ENCODE results near the gene ST8SIA6. TPM values are rescaled to one million over a fixed set of nuclear protein-coding genes. Genes with fewer than 3 reads are reported as not detected.

ST8SIA6 gene
- total and polyA plus RNA-seq, 2 of the 8 experiments (the other 6 are each of a cell fraction or from before 2014, with no cell fraction given) = 0.70 to 1.1 TPM

GRCh38 chr10:17423632-17424186 is 30.7 kb downstream of the ST8SIA6 start:
- H4K8ac ChIP-seq (ENCODE audit: extremely low read depth, insufficient read depth, low read length) = no peak overlapping the region
- H3K18ac ChIP-seq (ENCODE audit: extremely low read depth, low read length) = no peak overlapping the region
- FAIRE-seq (no peak), DNase-seq (ENCODE audit: low read depth in 1 of 2, low spot score in 2 of 2) (peak in 1 of 2 experiments; percentile 2)
- no peak overlapping the region for H3K9ac ChIP-seq (replicated peaks in 1 of 4; ENCODE audit: extremely low read depth in 1 of 4, low read depth in 3 of 4, low read length in 3 of 4)
- H3K79me1 ChIP-seq (ENCODE audit: low read depth, low read length) = no peaks in the 10 kb centered on the region
- no peak overlapping the region for H3K4ac ChIP-seq (replicated peaks; ENCODE audit: insufficient read length, low read depth, low read length)
- H4K20me1 ChIP-seq (replicated peaks in 1 of 2; ENCODE audit: control insufficient read depth in 1 of 2, insufficient read depth in 2 of 2, low read length in 2 of 2) = no peaks in the 10 kb centered on the region
- H3K14ac ChIP-seq (ENCODE audit: insufficient read length) = no peak overlapping the region
- no peaks in the 10 kb centered on the region for H3K9me3 ChIP-seq (ENCODE audit: insufficient read depth in 2 of 2, low read depth in 1 of 2, low read length in 1 of 2)
- POLR2A ChIA-PET (ENCODE audit: partially characterized antibody) = no interaction called here
- no peak overlapping the region for H2BK120ac ChIP-seq (replicated peaks; ENCODE audit: low read depth, low read length)
- H3K4me2 ChIP-seq (ENCODE audit: insufficient read depth in 1 of 2, low read depth in 2 of 2, low read length in 2 of 2) = no peak overlapping the region
- no peaks in the 10 kb centered on the region for H3K4me1 ChIP-seq (replicated peaks in 1 of 4; ENCODE audit: control insufficient read depth in 3 of 4, insufficient read depth in 4 of 4, low read length in 3 of 4)
- H4K91ac ChIP-seq (replicated peaks; ENCODE audit: insufficient read length, low read length) = no peak overlapping the region
- H4K5ac ChIP-seq (ENCODE audit: insufficient read length, low read depth, low read length) = no peak overlapping the region
- WGBS, 2 experiments (ENCODE audit: extremely low coverage in 1 of 2, insufficient coverage in 1 of 2, insufficient read length in 1 of 2, insufficient replicate concordance in 2 of 2, low coverage in 1 of 2, low lambda C conversion rate in 2 of 2, missing lambda C conversion rate in 1 of 2) = 88% methylated on average over 2 of the region's 2 CpGs; no CpG with 5 or more reads in 1 of the 2 experiments
- CTCF ChIA-PET (ENCODE audit: partially characterized antibody) = interaction anchor here (0.7 kb wide), 2 partner anchors 14 to 74 kb away, joined by 4 to 5 read pairs; no protein-coding TSS in a partner anchor
- no peak overlapping the region for H2AK5ac ChIP-seq (ENCODE audit: low read depth, low read length)
- no peak overlapping the region for H2BK12ac ChIP-seq (ENCODE audit: low read depth, low read length)
- H2BK20ac ChIP-seq (ENCODE audit: low read length) = no peak overlapping the region
- no peaks in the 10 kb centered on the region for H3K79me2 ChIP-seq (ENCODE audit: control insufficient read depth in 1 of 2, insufficient read depth in 2 of 2, low read length in 2 of 2)
- no peak overlapping the region for H3K27ac ChIP-seq (ENCODE audit: low read depth, low read length)
- H2BK15ac ChIP-seq (ENCODE audit: low read length) = no peak overlapping the region
- no peaks in the 10 kb centered on the region for H3K27me3 ChIP-seq (replicated peaks in 1 of 4; ENCODE audit: control insufficient read depth in 3 of 4, extremely low read depth in 1 of 4, insufficient read depth in 3 of 4, low read length in 3 of 4)
- no peak overlapping the region for H3K56ac ChIP-seq (replicated peaks; ENCODE audit: insufficient read length, low read depth, low read length)
- no peak overlapping the region for H3K23ac ChIP-seq (ENCODE audit: insufficient read length)
- no peak overlapping the region for H2AFZ ChIP-seq (ENCODE audit: low read length)
- no peak overlapping the region for H2BK5ac ChIP-seq (ENCODE audit: low read depth, low read length)
- no peaks in the 10 kb centered on the region for H3K36me3 ChIP-seq (ENCODE audit: control insufficient read depth in 2 of 4, insufficient read depth in 4 of 4, low read length in 3 of 4)
- no peak overlapping the region for H3K4me3 ChIP-seq (ENCODE audit: extremely low read depth in 1 of 4, insufficient read depth in 2 of 4, low read depth in 3 of 4, low read length in 4 of 4)
- H3K23me2 ChIP-seq (ENCODE audit: low read depth, low read length) = no peaks in the 10 kb centered on the region
- TF ChIP-seq SP4 (IDR thresholded peaks at IDR 0.05; ENCODE audit: low read length) (no peak), JUN (IDR thresholded peaks at IDR 0.05; ENCODE audit: low read depth, low read length) (no peak), USF2 (IDR thresholded peaks at IDR 0.05; ENCODE audit: low read length) (no peak), RXRA (IDR thresholded peaks at IDR 0.05; ENCODE audit: insufficient read depth, low read depth, low read length) (no peak), SIX5 (IDR thresholded peaks at IDR 0.05; ENCODE audit: low read depth, low read length) (no peak), SRF (IDR thresholded peaks at IDR 0.05; ENCODE audit: low read depth, low read length) (no peak), MAX (IDR thresholded peaks at IDR 0.05) (no peak), RBBP5 (IDR thresholded peaks at IDR 0.05; ENCODE audit: borderline replicate concordance, low read depth, low read length) (no peak), HDAC2 (IDR thresholded peaks at IDR 0.05; ENCODE audit: borderline replicate concordance in 1 of 2, low read depth in 2 of 2, low read length in 2 of 2) (no peak), CREB1 (IDR thresholded peaks at IDR 0.05) (no peak), TAF1 (IDR thresholded peaks at IDR 0.05; ENCODE audit: low read depth, low read length) (no peak), POU5F1 (IDR thresholded peaks at IDR 0.05; ENCODE audit: low read depth, low read length) (no peak), E2F6 (IDR thresholded peaks at IDR 0.05) (no peak)

Data from H1 (cell line).